Right renal pelvis (tissue), 4 donors: Measurements from ENCODE around the gene CACNG6. TPM values are rescaled to one million over a fixed set of nuclear protein-coding genes. Genes with fewer than 3 reads are reported as not detected.

Source experiments
- DNase-seq, 4 donors: peaks; one replicate each; pipeline ENCODE4 v3.0.0-alpha.2; 2013; ENCODE audit warnings: low read depth in 4 of 4, low spot score in 3 of 4, missing footprints in 1 of 4
- polyA plus RNA-seq, 4 donors: library from polyadenylated mRNA; unstranded; fragments of 120-200 nt; gene quantifications; one replicate each; pipeline ENCODE4 v1.2.1, GENCODE V29; 2013; ENCODE audit not compliant: insufficient read length in 4 of 4

The CACNG6 gene
- polyA plus RNA-seq, 4 donors: 0.77 to 1.5 (median 0.84) TPM

GRCh38 chr19:53998223-53998622 is 6.8 kb downstream of the CACNG6 start:
- no peak for DNase-seq

GRCh38 chr19:53999694-54000093 is 8.3 kb downstream of the CACNG6 start:
- DNase-seq: no peak

- no peak for DNase-seq
These were observed 10.1 kb downstream of the CACNG6 start for GRCh38 chr19:54001496-54001895.

GRCh38 chr19:54002495-54003315 is 11.3 kb downstream of the CACNG6 start:
- DNase-seq: no peak

- DNase-seq: no peak
These were observed 18.0 kb downstream of the CACNG6 start for GRCh38 chr19:54009440-54009839.

- no peak for DNase-seq
These were observed 19.0 kb downstream of the CACNG6 start for GRCh38 chr19:54010474-54010873.

- no peak for DNase-seq
These were observed 20.2 kb downstream of the CACNG6 start for GRCh38 chr19:54011507-54012211.

- no peak for DNase-seq
These were observed 22.4 kb downstream of the CACNG6 start for GRCh38 chr19:54013866-54014265.

GRCh38 chr19:54014920-54015560 is 23.6 kb downstream of the CACNG6 start:
- no peak for DNase-seq

GRCh38 chr19:54017261-54017660 is 25.8 kb downstream of the CACNG6 start:
- DNase-seq: no peak

- no peak for DNase-seq
These were observed 29.9 kb downstream of the CACNG6 start for GRCh38 chr19:54021363-54021762.

GRCh38 chr19:54021932-54022331 is 30.5 kb downstream of the CACNG6 start:
- no peak for DNase-seq

- DNase-seq: no peak
These were observed 31.8 kb downstream of the CACNG6 start for GRCh38 chr19:54023191-54023590.

- no peak for DNase-seq
These were observed 33.2 kb downstream of the CACNG6 start for GRCh38 chr19:54024660-54025059.

GRCh38 chr19:54026656-54027055 is 35.2 kb downstream of the CACNG6 start:
- DNase-seq: no peak

- no peak for DNase-seq
These were observed 37.9 kb downstream of the CACNG6 start for GRCh38 chr19:54029301-54029700.

GRCh38 chr19:54029930-54030490 is 38.6 kb downstream of the CACNG6 start:
- DNase-seq: peak in 2 of 4 donors; percentile 23 to 33

GRCh38 chr19:54030895-54031586 is 39.6 kb downstream of the CACNG6 start:
- DNase-seq: no peak

- no peak for DNase-seq
These were observed 44.1 kb downstream of the CACNG6 start for GRCh38 chr19:54035215-54036178.
